ENCODE results near the gene SYT6. TPM values are rescaled to one million over a fixed set of nuclear protein-coding genes. Genes with fewer than 3 reads are reported as not detected.

The SYT6 gene
- total and polyA plus RNA-seq, 2 of the 13 experiments (the other 11 are each of a cell fraction or from before 2014, with no cell fraction given), result not detected

- TF ChIP-seq ZNF318 (CRISPR knock-in tag; IDR thresholded peaks at IDR 0.05), result no peak
- TF ChIP-seq HMGA1 (CRISPR knock-in tag; conservative IDR thresholded peaks at IDR 0.05), result no peak
- no peak for TF ChIP-seq STAT6 (CRISPR knock-in tag; IDR thresholded peaks at IDR 0.05; ENCODE audit: borderline replicate concordance)
- no peak for TF ChIP-seq EHMT2 (IDR thresholded peaks at IDR 0.05; ENCODE audit: borderline replicate concordance, low read depth, low read length)
- TF ChIP-seq NFE2L1 (CRISPR knock-in tag; IDR thresholded peaks at IDR 0.05; ENCODE audit: borderline replicate concordance), result no peak
- no peak for TF ChIP-seq RXRB (CRISPR knock-in tag; IDR thresholded peaks at IDR 0.05; ENCODE audit: borderline replicate concordance)
- TF ChIP-seq, protein P1, sequence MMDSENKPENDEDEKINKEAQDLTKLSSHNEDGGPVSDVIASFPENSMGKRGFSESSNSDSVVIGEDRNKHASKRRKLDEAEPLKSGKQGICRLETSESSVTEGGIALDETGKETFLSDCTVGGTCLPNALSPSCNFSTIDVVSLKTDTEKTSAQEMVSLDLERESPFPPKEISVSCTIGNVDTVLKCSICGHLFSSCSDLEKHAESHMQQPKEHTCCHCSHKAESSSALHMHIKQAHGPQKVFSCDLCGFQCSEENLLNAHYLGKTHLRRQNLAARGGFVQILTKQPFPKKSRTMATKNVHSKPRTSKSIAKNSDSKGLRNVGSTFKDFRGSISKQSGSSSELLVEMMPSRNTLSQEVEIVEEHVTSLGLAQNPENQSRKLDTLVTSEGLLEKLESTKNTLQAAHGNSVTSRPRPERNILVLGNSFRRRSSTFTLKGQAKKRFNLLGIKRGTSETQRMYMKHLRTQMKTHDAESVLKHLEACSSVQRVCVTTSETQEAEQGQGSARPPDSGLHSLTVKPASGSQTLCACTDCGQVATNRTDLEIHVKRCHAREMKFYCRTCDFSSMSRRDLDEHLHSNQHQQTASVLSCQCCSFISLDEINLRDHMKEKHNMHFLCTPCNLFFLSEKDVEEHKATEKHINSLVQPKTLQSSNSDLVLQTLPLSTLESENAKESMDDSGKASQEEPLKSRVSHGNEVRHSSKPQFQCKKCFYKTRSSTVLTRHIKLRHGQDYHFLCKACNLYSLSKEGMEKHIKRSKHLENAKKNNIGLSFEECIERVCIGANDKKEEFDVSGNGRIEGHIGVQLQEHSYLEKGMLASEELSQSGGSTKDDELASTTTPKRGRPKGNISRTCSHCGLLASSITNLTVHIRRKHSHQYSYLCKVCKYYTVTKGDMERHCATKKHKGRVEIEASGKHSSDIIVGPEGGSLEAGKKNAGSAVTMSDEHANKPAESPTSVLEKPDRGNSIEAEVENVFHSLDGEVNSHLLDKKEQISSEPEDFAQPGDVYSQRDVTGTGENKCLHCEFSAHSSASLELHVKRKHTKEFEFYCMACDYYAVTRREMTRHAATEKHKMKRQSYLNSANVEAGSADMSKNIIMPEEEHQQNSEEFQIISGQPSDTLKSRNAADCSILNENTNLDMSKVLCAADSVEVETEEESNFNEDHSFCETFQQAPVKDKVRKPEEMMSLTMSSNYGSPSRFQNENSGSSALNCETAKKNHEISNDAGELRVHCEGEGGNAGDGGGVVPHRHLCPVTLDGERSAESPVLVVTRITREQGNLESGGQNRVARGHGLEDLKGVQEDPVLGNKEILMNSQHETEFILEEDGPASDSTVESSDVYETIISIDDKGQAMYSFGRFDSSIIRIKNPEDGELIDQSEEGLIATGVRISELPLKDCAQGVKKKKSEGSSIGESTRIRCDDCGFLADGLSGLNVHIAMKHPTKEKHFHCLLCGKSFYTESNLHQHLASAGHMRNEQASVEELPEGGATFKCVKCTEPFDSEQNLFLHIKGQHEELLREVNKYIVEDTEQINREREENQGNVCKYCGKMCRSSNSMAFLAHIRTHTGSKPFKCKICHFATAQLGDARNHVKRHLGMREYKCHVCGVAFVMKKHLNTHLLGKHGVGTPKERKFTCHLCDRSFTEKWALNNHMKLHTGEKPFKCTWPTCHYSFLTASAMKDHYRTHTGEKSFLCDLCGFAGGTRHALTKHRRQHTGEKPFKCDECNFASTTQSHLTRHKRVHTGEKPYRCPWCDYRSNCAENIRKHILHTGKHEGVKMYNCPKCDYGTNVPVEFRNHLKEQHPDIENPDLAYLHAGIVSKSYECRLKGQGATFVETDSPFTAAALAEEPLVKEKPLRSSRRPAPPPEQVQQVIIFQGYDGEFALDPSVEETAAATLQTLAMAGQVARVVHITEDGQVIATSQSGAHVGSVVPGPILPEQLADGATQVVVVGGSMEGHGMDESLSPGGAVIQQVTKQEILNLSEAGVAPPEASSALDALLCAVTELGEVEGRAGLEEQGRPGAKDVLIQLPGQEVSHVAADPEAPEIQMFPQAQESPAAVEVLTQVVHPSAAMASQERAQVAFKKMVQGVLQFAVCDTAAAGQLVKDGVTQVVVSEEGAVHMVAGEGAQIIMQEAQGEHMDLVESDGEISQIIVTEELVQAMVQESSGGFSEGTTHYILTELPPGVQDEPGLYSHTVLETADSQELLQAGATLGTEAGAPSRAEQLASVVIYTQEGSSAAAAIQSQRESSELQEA (CRISPR knock-in tag; IDR thresholded peaks at IDR 0.05; ENCODE audit: not compliant biosample characterization), result no peak
Measured at GRCh38 chr1:114145504-114146151, 8.0 kb downstream of the SYT6 start (continued).

All from HepG2 (cell line).